NCI-H2171 treated with DMSO at 0.1 percent for 48 hours (cell line): ENCODE measurements around the gene COPG1.
"Not testable (repeated sequence)": the region's sequence is repeated elsewhere in the genome, so short reads cannot be mapped to it uniquely, and the experiment has no call there.

Source experiments
- DNase-seq: peaks from one replicate; lab custom pipeline; 2025; lab: John Stamatoyannopoulos, UW

The COPG1 gene

GRCh38 chr3:129240436-129240835 is 9.0 kb upstream of the COPG1 start:
- DNase-seq: no peak

GRCh38 chr3:129245141-129245540 is 4.3 kb upstream of the COPG1 start:
- DNase-seq: no peak

DNA sequence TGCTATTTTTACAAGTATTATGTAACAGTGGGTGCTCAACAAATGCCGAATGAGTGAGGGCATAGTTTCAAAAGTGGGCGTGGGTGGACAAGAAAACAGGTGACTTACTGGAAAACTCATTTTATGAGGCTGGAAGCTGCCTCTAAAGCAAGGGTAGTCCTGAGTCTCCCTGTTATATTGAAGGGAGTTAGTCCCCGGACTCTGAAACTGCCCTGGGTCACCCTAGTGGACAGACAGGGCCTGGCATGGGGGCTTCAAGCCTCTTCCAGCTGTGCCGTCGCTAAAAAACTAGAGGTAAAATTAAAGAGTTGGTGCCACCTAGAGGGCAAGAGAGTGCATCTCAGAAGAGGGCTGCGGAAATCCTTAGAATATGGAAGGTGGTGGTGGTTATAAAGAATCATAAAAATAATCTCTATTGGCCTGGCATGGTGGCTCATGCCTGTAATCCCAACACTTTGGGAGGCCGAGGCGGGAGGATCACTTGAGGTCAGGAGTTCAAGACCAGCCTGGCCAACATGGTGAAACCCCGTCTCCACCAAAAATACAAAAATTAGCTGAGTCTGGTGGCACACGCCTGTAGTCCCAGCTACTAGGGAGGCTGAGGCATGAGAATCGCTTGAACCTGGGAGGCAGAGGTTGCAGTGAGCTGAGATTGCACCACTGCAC is 3.6 kb upstream of the COPG1 start:
- DNase-seq: peak; percentile 84

GRCh38 chr3:129246636-129247035 is 2.8 kb upstream of the COPG1 start:
- DNase-seq: no peak

GRCh38 chr3:129248286-129248979 is 973 bp upstream of the COPG1 start:
- no peak for DNase-seq

GRCh38 chr3:129252748-129253147 is 3.3 kb downstream of the COPG1 start:
- no peak for DNase-seq

DNA sequence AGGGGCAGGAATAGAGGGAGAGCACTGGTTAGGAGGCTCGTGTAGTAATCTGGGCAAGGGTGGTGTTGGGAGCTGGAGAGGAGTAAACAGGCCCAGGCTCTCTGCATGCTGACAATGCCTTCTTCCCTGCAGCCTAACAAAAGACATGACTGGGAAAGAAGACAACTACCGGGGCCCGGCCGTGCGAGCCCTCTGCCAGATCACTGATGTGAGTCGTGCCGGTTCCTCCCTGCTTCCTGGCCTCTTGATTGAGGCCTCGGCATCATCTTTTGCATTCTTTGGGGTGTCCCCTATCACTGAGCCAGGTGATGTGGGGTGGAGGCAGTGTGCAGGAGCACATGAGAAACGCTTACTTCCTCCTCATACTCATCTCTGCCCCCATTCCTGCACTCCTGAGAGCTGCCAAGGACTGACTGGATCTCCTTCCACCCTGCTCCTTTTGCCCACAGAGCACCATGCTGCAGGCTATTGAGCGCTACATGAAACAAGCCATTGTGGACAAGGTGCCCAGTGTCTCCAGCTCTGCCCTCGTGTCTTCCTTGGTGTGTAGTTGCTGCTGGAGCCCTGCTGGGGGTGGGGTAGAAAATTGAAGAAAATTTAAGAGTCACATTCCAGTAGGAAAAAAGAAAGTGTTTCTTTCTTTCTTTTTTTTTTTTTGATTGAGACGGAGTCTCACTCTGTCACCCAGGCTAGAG is 5.3 kb downstream of the COPG1 start:
- no peak for DNase-seq

DNA sequence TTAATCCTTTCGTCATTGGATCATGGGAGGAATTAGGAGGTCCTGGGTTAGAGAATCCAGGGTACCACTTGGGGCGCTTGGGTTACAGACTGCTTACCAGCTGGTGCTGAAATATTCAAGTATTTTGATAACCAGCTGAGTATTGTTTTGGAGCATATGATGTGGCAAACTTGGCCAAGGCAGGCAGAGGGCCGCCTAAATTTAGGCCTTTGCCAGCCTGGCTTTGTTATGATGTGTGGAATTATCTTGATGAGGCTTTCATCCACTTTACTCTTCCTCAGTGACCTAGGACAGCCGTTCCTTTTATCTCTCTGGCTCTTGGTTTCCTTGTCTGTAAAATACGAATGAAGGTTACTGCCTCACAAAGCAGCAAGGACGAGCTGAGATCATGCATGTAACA is 6.9 kb downstream of the COPG1 start:
- DNase-seq: no peak

GRCh38 chr3:129257609-129258008 is 8.2 kb downstream of the COPG1 start:
- no peak for DNase-seq

- no peak for DNase-seq
These were observed 10.4 kb downstream of the COPG1 start for GRCh38 chr3:129259612-129260477.

- DNase-seq: no peak
These were observed 11.2 kb downstream of the COPG1 start for GRCh38 chr3:129260606-129261005.

- DNase-seq: no peak
These were observed 12.5 kb downstream of the COPG1 start for GRCh38 chr3:129261894-129262293.

DNA sequence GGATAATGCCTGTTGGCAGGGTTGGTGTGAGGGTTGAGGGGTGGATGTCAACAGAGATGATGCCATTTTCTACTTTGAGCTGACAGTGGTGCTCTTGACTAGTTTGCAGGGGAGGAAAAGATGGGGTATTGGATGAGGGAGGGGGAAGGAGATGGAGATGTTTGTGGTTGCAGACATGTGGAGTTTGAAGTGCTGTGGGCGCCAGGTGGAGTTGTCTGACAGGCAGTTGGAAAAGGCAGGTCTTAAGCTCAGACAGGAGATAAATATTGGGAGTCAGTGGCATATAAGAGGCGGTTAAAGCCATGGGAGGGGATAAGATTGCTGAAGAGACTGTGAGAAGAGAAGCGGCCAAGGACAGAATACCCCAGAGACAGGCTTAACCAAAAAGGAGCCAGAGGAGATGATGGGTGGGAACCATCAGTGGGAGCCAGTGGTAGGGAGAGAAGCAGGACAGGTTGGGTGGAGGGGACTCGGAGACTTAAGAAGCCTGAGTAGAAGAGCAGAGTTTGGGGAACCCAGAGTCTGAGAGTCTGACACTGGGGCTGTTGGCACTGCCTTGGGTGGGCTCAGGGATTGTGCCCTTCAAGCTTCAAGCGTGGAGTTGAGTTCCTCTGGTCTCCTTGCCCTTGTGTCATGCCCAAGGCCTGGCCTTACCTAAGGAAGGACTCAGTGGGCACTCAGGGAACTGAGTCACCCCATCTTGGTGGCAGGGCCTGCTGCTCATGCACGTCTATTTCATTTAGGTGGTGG is 13.9 kb downstream of the COPG1 start:
- no peak for DNase-seq

DNA sequence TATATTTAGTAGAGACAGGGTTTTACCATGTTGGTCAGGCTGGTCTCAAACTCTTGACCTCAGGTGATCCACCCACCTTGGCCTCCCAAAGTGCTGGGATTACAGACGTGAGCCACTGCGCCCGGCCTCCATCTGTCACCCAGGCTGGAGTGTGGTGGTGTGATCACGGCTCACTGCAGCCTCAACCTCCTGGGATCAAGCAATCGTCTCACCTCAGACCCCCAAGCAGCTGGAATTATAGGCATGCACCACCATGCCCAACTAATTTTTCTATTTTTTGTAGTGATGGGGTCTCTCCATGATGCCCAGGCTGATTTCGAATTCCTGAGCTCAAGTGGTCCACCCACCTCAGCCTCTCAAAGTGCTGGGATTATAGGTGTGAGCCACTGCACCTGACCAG is 15.6 kb downstream of the COPG1 start:
- not testable (repeated sequence) for DNase-seq

DNA sequence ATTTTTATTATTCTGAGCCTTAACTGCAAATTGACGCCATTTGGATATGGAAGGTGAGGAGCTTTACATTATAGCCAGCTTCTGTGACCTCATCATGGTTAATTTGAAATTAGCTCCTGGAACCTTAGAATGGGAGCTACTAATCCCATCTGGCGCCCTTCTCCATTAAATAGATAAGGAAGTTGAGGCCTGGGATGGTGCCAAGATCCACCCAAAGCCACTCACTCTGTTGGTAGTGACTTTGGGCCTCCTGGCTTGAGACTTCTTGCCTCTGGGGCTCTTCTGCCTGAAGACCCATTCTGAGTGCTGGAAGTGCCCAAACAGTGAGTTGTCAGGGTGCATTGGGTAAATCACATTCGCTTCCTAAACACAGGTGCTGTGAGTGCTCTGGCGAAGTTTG is 17.2 kb downstream of the COPG1 start:
- DNase-seq: no peak

DNA sequence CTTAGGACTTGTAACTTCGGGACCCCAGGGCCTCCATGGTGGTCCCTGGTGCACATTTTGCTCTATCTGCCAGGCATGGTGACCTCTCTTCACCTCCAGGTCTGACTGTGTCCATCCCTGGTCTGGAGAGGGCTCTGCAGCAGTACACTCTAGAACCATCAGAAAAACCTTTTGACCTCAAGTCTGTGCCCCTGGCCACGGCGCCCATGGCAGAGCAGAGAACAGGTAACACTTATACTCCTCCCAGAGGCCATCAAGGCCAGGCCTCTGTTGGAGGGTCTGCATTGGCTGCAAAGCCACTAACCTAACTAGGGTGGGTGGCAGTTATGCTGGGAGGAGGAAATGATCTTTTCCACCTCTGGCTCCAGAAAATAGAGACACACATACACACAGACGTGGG is 19.0 kb downstream of the COPG1 start:
- DNase-seq: no peak

DNA sequence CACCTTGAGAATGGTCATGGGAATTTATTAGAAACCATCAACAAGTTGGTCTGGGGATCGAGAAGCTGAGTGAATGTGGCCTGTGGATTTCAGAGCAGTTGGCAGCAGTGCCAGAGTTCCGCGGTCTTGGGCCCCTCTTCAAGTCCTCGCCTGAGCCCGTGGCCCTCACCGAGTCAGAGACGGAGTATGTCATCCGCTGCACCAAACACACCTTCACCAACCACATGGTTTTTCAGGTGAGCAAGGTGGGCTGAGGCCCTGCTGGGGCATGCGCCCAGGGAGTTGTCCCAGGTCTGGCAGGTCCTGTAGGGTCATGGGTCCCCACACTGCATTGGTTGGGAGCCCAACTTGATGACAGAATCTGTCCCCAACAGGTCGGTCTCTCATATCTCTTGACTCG is 22.3 kb downstream of the COPG1 start:
- DNase-seq: no peak

- DNase-seq: peak; percentile 47
These were observed 27.0 kb downstream of the COPG1 start for GRCh38 chr3:129276385-129276784.

DNA sequence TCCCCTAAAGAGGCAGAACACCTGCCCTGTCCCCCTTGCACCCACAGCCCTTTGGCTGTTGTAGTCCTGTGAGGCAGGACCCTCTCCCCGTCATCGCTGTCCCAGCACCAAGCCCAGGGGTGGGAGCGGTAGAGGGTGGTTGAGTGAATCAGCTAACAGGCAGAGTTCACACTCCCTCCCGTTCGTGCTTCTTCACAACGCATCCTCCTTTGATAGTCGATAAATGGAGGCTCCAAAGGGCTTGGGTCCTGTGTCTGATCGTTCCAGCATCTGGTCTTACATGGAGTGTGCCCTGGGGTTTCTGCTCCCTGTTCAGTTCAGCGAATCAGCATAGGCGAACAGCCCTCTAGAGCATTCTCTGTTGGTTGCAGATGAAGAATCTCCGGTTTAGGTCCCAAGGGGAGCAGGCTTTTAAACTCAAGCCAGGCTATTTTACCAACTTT is 28.4 kb downstream of the COPG1 start:
- peak; percentile 57 for DNase-seq

DNA sequence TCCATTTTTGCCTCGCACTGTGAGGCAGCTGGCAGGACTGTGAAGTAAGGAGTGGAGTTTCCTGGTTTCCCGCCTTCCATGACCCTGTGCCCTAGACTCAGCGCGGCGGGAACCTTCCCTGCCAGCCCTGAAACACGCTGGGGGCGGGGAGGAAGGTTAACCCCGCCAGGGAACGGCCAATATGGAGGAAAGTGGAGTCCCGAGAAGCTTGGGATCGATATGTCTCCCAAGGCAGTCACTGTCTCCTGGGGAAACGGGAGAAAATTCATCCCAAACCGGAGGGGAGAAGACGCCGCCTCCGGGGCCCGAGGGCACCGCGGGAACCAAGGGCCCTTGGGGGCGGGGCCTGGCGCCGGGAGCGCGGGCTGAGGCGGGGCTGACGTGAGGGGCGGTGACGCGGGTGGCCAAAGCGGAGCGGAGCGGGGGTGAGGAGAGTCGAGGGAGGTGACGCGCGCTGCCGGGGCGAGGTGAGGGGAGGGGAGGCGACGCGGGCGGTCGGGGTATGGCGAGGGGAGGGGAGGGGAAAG is 29.1 kb downstream of the COPG1 start, which contains the start of gene HMCES:
HMCES (plus strand) TSS at position 432 of the 527 bp plus-strand sequence. CDS start 863 bp downstream, outside the sequence.
- DNase-seq: peak; percentile 89
